ENCODE measurements around the gene UBXN2A. TPM values are rescaled to one million over a fixed set of nuclear protein-coding genes. Genes with fewer than 3 reads are reported as not detected.

UBXN2A gene
- total and polyA plus RNA-seq, 10 of the 15 experiments (the other 5 are each of a cell fraction or from before 2014, with no cell fraction given) = 3.7 to 23.5 (median 14.6) TPM

DNA sequence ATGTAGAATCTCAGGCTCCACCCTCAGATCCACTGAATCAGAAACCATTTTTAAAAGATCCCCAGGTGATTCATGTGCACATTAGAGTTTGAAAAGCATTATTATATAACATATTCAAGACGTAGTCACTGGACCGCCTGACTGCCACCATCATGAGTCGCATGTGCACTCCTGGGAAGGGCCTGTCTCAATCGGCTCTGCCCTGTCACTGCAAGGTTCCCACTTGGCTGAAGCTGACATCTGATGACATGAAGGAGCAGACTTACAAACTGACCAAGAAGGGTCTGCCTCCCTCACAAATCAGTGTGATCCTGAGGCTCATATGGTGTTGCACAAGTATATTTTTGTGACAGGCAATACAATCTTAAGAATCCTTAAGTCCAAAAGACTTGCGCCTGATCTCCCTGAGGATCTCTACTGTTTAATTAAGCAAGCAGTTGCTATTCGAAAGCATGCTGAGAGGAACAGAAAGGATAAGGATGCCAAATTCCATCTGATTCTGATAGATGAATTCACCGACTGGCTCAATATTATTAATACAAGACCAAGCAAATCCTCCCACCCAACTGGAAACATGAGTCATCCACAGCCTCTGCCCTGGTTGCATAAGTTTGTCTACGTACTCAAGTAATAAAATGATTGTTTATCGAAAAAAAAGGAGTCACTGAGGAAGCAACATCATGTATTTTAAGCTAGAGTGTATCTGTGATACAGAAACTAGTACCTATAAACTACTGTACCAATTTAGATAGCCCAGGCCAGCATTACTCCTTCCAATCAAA lies 39.5 kb upstream of the UBXN2A start (continued):
- TF ChIP-seq SMARCA5 (IDR thresholded peaks at IDR 0.05) (no peak), JUND (IDR thresholded peaks at IDR 0.05; ENCODE audit: low read depth, low read length) (no peak), RAD51 (IDR thresholded peaks at IDR 0.05) (no peak)
- TF ChIP-seq, protein P1, sequence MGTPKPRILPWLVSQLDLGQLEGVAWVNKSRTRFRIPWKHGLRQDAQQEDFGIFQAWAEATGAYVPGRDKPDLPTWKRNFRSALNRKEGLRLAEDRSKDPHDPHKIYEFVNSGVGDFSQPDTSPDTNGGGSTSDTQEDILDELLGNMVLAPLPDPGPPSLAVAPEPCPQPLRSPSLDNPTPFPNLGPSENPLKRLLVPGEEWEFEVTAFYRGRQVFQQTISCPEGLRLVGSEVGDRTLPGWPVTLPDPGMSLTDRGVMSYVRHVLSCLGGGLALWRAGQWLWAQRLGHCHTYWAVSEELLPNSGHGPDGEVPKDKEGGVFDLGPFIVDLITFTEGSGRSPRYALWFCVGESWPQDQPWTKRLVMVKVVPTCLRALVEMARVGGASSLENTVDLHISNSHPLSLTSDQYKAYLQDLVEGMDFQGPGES (IDR thresholded peaks at IDR 0.05) = no peak
- TF ChIP-seq, protein P2, sequence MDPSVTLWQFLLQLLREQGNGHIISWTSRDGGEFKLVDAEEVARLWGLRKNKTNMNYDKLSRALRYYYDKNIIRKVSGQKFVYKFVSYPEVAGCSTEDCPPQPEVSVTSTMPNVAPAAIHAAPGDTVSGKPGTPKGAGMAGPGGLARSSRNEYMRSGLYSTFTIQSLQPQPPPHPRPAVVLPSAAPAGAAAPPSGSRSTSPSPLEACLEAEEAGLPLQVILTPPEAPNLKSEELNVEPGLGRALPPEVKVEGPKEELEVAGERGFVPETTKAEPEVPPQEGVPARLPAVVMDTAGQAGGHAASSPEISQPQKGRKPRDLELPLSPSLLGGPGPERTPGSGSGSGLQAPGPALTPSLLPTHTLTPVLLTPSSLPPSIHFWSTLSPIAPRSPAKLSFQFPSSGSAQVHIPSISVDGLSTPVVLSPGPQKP (IDR thresholded peaks at IDR 0.05; ENCODE audit: low read depth, low read length) = no peak

DNA sequence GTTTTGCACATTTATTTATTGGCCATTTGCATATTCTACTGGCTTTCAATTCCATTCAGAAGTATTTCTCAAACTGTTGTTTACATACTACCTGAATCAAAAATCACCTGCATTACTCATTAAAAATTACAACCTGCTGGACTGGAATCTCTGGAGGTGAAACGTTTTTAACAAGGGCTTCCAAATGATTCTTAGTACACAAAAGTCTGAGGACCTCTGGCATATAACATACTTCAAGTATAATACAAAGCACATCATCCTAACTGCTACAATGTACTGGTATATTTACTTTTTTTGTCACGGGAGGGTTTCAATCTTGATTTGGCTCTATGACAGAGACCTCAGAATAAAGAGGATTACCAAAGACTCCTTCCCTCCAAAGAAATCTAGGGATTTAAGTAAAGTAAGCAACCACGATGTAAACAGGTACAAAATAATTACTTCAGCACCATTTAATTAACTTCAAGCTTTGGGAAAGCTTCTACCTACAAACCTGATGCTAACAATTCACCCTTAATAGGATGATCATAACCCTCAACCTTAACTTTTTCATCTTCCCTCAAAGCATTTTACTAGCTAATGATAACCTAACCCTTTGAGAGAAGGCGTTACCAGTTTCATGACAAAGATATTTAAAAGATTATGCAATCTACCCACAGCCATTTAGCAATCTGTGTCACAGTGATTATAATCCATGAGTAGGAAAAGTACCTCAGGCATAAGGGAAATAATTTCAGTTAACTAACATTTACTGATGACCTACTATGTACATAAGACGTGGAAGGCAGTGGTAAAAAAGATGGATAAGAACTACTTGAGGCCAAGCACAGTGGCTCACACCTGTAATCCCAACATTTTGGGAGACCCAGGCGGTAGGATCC lies 38.1 kb upstream of the UBXN2A start:
- H3K27me3 ChIP-seq (replicated peaks in 1 of 2; ENCODE audit: control insufficient read depth in 2 of 2, insufficient read depth in 2 of 2, low read length in 1 of 2) = no peaks in the 10 kb centered on the region
- H3K4me2 ChIP-seq (ENCODE audit: control insufficient read depth, insufficient read depth) = no peak overlapping the region
- RAD21 ChIA-PET (ENCODE audit: unreplicated experiment) = interaction anchor here (1.3 kb wide), 1 partner anchor 22 kb away, joined by 4 read pairs; no protein-coding TSS in a partner anchor
- no peak overlapping the region for H2AFZ ChIP-seq (ENCODE audit: control insufficient read depth, low read depth, low read length)
- FAIRE-seq (no peak), DNase-seq (ENCODE audit: low read depth, low spot score) (no peak), ATAC-seq (no peak)
- in situ Hi-C loops (cut with MboI) = no loop called here
- SMC1A ChIA-PET (ENCODE audit: uncharacterized antibody, unreplicated experiment) = interaction anchor here (0.7 to 2.8 kb wide), 4 partner anchors 9 to 24 kb away, joined by 3 to 20 read pairs (median 3); partner anchors contain the start of gene ATAD2B
- intact Hi-C loops (cut with micrococcal nuclease; ENCODE audit: unreplicated experiment) = no loop called here
- no TSS peak for BruUV-seq (replicated peaks)
- H3K4me1 ChIP-seq (ENCODE audit: control insufficient read depth, insufficient read depth, low read length) = no peaks in the 10 kb centered on the region
- H3K4me3 ChIP-seq = no peak overlapping the region
- no peaks in the 10 kb centered on the region for H3K36me3 ChIP-seq (ENCODE audit: control insufficient read depth in 2 of 2, insufficient read depth in 2 of 2, low read length in 1 of 2)
- H3K9ac ChIP-seq (ENCODE audit: control insufficient read depth, insufficient read depth, low read length) = no peak overlapping the region
- TF ChIP-seq ASH2L (IDR thresholded peaks at IDR 0.05; ENCODE audit: borderline replicate concordance, low read depth) = no peak
- TF ChIP-seq TBL1XR1 (IDR thresholded peaks at IDR 0.05; ENCODE audit: low read depth, low read length) = no peak
- no peak for TF ChIP-seq NBN (IDR thresholded peaks at IDR 0.05)
- TF ChIP-seq SMARCA5 (IDR thresholded peaks at IDR 0.05) = no peak
- no peak for TF ChIP-seq RB1 (IDR thresholded peaks at IDR 0.05; ENCODE audit: borderline replicate concordance)
- TF ChIP-seq RCOR1 (conservative IDR thresholded peaks at IDR 0.05; ENCODE audit: low read depth, low read length) = no peak
- no peak for TF ChIP-seq YBX1 (IDR thresholded peaks at IDR 0.05)
- no peak for TF ChIP-seq TCF7 (IDR thresholded peaks at IDR 0.05; ENCODE audit: borderline replicate concordance)
- no peak overlapping the region for H3K27ac ChIP-seq (ENCODE audit: control insufficient read depth, insufficient read depth)
- POLR2A ChIA-PET = interaction anchor here (1.1 kb wide), 1 partner anchor 9 kb away, joined by 3 read pairs; no protein-coding TSS in a partner anchor
- H3K9me3 ChIP-seq (replicated peaks; ENCODE audit: control insufficient read depth, insufficient read depth, low read length) = no peaks in the 10 kb centered on the region; the same call in 2 of the 3 replicates
- CTCF ChIA-PET = interaction anchor here (0.7 kb wide), 1 partner anchor 78 kb away, joined by 3 read pairs; no protein-coding TSS in a partner anchor
- peaks cover 46% of the 10 kb centered on the region for H3K79me2 ChIP-seq (ENCODE audit: control insufficient read depth, insufficient read depth, low read length)
- 84% methylated on average over 6 of the region's 6 CpGs for WGBS (ENCODE audit: insufficient coverage, insufficient replicate concordance, low lambda C conversion rate, missing lambda C conversion rate)
- H4K20me1 ChIP-seq (ENCODE audit: control insufficient read depth, insufficient read depth) = peaks cover 3% of the 10 kb centered on the region; the same call in 1 of the 2 replicates
